Neutrophil (primary cell): ENCODE measurements around the gene CLPSL1.
A peak's percentile ranks its signal among the peaks of the same experiment; 100 is the strongest.

ENCODE experiments used
- H3K27ac ChIP-seq: fragments of 200-600 bp; sonication (generic); 2 replicates; pipeline ENCODE4 v1.5.1; 2016; ENCODE audit warnings: mild to moderate bottlenecking, moderate library complexity
- H3K27me3 ChIP-seq: fragments of 200-600 bp; sonication (generic); 2 replicates; pipeline ENCODE4 v1.6.0; 2016; ENCODE audit warnings: mild to moderate bottlenecking
- H3K36me3 ChIP-seq: fragments of 200-600 bp; sonication (generic); 2 replicates; pipeline ENCODE4 v1.5.1; 2017
- H3K4me1 ChIP-seq, 2 experiments: fragments of 200-600 bp in 1 of 2; sonication (generic) in 1 of 2; 1 replicate in 1 of 2; 2 replicates in 1 of 2; pipeline versions ENCODE4 v1.5.1 to v1.6.1; 2013 to 2016; ENCODE audit warnings: low read depth in 1 of 2, low read length in 1 of 2, mild to moderate bottlenecking in 1 of 2, moderate library complexity in 1 of 2; ENCODE audit not compliant: control insufficient read depth in 1 of 2, insufficient read depth in 1 of 2
- H3K4me3 ChIP-seq, 2 experiments: fragments of 200-600 bp in 1 of 2; sonication (generic) in 1 of 2; 1 replicate in 1 of 2; 2 replicates in 1 of 2; pipeline ENCODE4 v1.5.1; 2013 to 2016; ENCODE audit warnings: low read depth in 1 of 2, low read length in 1 of 2, mild to moderate bottlenecking in 1 of 2, moderate library complexity in 1 of 2
- H3K9me3 ChIP-seq: fragments of 200-600 bp; sonication (generic); 2 replicates; pipeline ENCODE4 v1.5.1; 2016
- CTCF ChIP-seq: fragments of 200-600 bp; sonication (generic); IDR thresholded peaks from 2 replicates; pipeline ENCODE4 v1.5.1; 2016; ENCODE audit warnings: antibody characterized with exemption

The CLPSL1 gene

GRCh38 chr6:35801148-35801547 lies 20.3 kb downstream of the CLPSL1 start:
- Histone ChIP-seq H3K9me3 (no peaks in the 10 kb centered on the region), H3K4me3 (no peak overlapping the region), H3K36me3 (no peaks in the 10 kb centered on the region), H3K27ac (no peak overlapping the region), H3K4me1 (peaks cover 0 to 7% of the 10 kb centered on the region in 2 experiments), H3K27me3 (peaks cover 8% of the 10 kb centered on the region)
- no peak for TF ChIP-seq CTCF

GRCh38 chr6:35804996-35805736 lies 24.3 kb downstream of the CLPSL1 start, which contains the start of gene LHFPL5:
Gene LHFPL5 (plus strand): TSS chr6:35805352. CDS start chr6:35805671, 319 bp downstream.
- Histone ChIP-seq H3K4me3 (peak within 1 kb of the TSS in 1 of 2 experiments; percentile 22), H3K27ac (no peak within 1 kb of the TSS), H3K36me3 (no peaks in the 10 kb centered on the region), H3K4me1 (peaks cover 4 to 10% of the 10 kb centered on the region in 2 experiments), H3K27me3 (peaks cover 8% of the 10 kb centered on the region), H3K9me3 (no peaks in the 10 kb centered on the region)
- TF ChIP-seq CTCF = no peak

- no peaks in the 10 kb centered on the region for H3K36me3 ChIP-seq
- no peak overlapping the region for H3K4me3 ChIP-seq
- H3K27me3 ChIP-seq = peaks cover 8% of the 10 kb centered on the region
- peaks cover 20 to 24% of the 10 kb centered on the region in 2 experiments for H3K4me1 ChIP-seq
- no peaks in the 10 kb centered on the region for H3K9me3 ChIP-seq
- no peak overlapping the region for H3K27ac ChIP-seq
- no peak for TF ChIP-seq CTCF
Measured at GRCh38 chr6:35808688-35809087, 27.9 kb downstream of the CLPSL1 start.

- H3K9me3 ChIP-seq = no peaks in the 10 kb centered on the region
- no peak overlapping the region for H3K27ac ChIP-seq
- no peak overlapping the region for H3K4me3 ChIP-seq
- H3K27me3 ChIP-seq = peaks cover 8% of the 10 kb centered on the region
- H3K4me1 ChIP-seq = peaks cover 20 to 24% of the 10 kb centered on the region in 2 experiments
- no peak for TF ChIP-seq CTCF
- no peaks in the 10 kb centered on the region for H3K36me3 ChIP-seq
Measured at GRCh38 chr6:35809809-35810208, 29.0 kb downstream of the CLPSL1 start.

- Histone ChIP-seq H3K36me3 (no peaks in the 10 kb centered on the region), H3K27me3 (peaks cover under 1% of the 10 kb centered on the region), H3K9me3 (no peaks in the 10 kb centered on the region), H3K4me3 (no peak overlapping the region), H3K4me1 (peaks cover 17 to 20% of the 10 kb centered on the region in 2 experiments), H3K27ac (peak overlapping the region; percentile 46)
- no peak for TF ChIP-seq CTCF
Measured at GRCh38 chr6:35810971-35811698, 30.3 kb downstream of the CLPSL1 start.
